GM19023 (cell line): Measurements from ENCODE around the gene EML3.
"Not testable (repeated sequence)": the region's sequence is repeated elsewhere in the genome, so short reads cannot be mapped to it uniquely, and the experiment has no call there.

Source experiments
- ATAC-seq: cut with Tn5 transposase; IDR thresholded peaks from one replicate; pipeline ENCODE4 v1.9.1; 2021; ENCODE audit warnings: mild to moderate bottlenecking, moderate library complexity; ENCODE audit not compliant: unreplicated experiment

Gene EML3

DNA sequence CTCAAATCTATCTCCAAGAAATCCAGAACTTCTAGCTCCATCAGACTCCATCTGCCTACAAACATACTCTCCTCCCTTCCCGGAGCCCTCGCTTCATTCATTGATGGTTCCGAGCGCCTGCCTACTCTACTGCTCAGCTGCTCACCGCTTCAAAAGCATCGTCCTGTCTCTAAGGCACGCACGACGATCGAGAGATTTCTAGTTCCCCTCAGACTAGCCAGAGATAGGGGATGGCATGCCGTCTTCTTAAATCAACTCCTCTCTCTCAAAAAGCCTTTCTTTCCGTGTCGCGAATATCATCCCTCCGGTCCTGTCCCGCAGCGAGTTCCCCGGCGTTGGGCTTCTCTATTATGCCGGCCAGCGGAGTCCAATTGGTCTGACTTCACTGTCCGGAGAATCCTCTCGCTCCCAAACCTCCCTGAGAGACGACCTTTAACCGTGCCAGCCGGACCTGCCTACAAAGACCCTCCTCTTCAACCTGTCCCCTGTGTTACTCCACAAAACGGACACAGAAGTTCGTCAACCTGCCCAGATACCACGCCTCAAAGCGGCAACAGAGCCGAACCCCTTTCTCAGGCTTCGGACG lies 39.5 kb downstream of the EML3 start:
- ATAC-seq: peak; percentile 1

DNA sequence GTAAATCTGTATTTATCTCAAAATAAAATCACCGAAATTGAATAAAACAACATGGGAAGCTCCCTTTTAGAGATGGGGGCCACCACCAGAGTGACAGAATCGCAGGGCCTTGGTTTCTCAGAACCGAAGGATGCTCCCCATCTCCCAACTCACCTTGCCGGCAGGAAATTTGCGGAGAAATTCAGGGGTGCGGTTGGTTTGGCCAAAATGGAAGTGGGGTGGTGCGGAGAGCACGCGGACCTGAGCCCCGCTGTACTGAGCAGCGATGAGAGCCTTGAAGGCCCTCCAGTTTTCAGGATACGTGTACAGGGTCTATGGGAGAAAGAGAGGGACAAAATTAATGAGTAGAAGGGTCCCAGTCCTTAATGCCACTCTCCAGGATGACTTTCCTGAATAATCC lies 40.1 kb downstream of the EML3 start:
- no peak for ATAC-seq

DNA sequence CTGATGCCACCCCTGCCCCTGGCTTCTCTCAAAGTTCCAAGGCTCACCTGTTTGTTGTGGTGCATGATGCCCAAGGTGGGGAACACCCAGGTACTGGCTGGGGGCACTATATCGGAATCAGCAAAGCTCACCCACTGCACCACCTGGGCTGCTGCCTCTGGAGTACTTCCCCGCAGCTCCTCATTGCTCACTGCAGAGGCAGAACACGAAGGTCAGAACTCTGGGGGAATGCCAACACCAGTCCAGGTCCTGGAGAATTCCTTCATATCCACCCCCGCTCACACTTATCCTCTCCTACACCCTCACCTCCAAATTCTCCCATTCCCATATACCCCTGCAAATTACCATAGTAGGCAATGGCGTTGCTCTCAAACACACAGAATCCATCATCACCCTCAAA lies 41.1 kb downstream of the EML3 start:
- not testable (repeated sequence) for ATAC-seq

DNA sequence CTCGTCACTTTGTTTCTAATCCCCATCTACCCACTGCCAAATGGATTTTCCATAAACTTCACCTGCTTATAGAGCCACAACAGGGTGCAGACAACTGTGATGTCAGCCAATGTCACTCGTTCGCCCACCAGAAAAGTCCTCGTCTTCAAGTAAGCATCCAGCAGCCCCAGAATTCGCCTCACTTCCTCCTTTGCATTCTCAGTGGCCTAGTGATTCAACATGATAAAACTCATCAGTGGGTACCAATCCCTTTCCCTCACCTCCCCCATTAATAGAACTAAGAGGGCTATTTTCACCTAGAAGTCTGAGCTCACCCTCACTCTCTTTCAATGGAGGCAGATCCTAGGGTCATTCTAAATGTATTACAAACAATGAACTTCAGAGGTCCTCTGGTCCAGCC lies 41.7 kb downstream of the EML3 start:
- not testable (repeated sequence) for ATAC-seq

- no peak for ATAC-seq
Observed at GRCh38 chr11:62569611-62570010, 43.0 kb downstream of the EML3 start.

DNA sequence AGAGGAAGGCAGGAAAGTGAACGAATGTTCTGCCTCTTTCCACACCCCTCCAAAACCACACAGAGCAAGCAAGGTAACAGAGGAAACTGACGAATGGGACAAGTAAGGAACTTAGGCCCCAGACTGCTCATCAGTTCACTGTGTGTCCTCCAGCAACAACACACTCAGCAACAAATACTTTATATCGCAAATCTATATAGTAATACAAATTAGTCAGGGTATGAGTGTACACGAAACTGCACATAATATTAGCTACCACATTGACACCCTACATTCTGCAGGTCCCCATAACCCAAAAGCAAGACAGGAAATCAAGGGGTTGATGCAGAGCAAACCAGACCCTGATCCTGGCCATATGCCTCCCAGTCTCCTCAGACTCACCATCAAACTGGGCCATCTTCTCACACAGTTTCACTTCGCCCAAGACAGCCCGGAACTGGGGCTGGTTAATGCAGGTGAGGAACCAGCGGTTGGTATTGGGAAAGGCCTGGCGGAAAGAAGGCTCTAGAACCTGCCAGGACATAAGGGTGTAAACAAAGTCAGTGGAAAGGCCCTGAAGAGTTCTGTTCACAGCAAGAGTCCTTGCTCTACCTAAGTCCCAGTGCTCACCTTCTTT lies 45.4 kb downstream of the EML3 start:
- ATAC-seq: no peak

DNA sequence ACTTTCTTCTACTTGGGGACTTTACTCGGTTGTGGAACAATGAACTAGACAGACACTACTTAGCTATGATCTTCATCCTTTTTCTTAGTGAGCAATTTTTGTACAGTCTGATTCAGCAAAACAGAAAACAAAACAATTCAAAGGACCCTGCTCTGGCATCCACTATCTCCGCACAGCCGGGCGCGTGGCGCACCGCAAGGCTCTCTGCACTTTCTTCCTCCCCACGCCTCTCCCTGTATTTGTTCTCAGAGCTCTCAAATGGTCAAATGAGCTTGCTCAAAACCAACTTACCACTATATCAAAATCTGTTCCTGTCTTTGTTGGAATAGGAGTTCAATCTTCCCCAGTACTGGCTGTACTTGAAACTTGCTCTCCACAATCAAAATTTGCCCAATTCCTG lies 46.3 kb downstream of the EML3 start:
- ATAC-seq: no peak

- no peak for ATAC-seq
Observed at GRCh38 chr11:62565100-62565802, 47.3 kb downstream of the EML3 start.

DNA sequence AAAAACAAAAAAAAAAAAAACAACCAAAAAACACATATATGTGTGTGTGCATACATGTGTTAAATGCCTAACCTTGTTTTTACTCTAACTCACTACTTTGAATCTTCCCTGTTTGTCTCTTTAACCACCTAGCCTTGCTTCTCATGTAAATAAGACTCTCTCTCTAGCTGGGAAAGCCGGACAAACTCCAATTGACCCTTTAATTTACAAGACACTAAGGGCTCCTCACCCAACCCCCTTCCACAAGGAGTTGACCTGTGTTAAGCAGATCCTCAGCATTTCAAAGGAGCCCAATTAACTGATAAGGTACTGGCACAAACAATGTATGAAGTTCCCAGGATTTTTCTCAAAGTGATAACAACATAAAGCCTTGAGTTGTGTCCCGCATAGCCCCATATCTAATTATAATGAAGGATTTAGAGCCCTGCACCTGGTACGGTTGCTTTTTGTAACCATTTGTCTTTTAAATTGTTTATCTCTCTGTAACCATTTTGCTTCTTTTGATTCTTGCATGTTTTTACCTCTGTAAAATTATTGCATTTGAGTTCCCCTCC lies 50.8 kb downstream of the EML3 start:
- ATAC-seq: not testable (repeated sequence)

GRCh38 chr11:62560566-62561103 lies 51.9 kb downstream of the EML3 start:
- no peak for ATAC-seq

DNA sequence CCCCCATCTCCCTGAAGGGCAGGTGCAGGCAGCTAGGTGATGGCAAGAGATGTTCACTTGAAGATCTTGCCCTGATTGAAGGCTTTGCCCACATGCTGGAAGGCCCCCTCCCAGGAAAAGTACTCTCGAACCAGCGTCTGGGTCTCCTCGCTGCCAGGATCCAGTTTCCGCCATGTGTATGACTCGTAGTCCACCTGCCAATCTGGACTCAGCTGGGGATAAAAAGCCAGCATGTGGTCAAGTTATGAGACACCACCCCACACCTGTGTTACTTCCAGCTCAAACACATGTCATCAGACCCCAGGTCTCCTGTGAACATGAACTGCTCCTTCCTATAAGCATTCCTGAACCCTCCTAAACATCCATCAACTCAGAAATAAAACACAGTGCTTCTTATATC lies 52.9 kb downstream of the EML3 start:
- not testable (repeated sequence) for ATAC-seq

GRCh38 chr11:62559204-62559603 lies 53.4 kb downstream of the EML3 start:
- no peak for ATAC-seq

DNA sequence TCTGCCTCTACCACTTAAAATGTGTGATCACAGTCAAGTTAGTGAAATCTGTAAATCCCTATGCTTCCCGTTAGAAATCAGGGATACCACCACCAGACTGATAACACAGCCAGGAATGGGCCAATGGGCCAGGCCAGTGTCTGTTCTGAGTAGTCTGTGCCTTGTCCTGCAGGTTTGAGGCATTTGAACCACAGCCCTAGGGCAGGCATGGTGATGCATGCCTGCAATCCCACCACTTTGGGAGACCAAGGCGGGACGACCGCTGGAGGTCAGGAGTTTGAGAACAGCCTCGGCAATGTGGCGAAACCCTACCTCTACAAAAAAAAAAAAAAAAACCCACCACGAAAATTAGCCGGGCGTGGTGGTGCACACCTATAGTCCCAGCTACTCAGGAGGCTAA lies 53.9 kb downstream of the EML3 start:
- no peak for ATAC-seq

DNA sequence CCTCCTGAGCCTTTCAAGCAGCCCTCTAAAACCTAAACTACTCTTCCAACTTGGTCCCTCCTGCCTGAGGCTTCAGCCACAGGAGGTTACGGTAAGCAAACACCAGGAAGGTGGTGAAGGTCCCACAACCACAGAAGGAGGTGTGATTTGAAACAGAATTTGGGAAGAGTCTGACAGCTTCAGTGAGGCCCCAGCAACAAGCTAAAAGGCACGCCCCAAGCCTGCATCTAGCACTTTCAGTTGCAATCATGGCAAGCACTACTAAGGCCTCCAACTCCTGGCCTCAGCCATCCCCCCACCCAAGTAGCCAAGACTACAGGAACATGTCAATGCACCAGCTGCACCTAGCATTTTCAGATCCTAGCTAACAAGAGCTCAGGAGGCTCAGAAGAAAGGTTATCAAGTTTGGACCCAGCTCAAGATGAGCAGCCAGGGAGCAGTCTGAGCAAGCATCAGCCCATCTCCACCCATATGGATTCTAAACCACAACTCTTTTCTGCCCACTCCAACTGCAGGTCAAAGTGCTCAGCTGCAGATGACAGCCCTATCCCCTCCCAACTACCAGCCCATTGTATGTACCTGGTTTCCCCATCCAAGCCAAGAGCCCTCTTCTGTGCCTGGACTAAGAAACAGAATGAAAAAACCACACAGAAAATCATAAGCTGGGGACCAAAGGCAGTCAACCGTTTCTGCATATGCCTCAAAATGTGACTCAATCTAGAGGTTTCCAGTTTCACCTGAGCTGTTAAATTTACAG lies 55.5 kb downstream of the EML3 start:
- no peak for ATAC-seq

DNA sequence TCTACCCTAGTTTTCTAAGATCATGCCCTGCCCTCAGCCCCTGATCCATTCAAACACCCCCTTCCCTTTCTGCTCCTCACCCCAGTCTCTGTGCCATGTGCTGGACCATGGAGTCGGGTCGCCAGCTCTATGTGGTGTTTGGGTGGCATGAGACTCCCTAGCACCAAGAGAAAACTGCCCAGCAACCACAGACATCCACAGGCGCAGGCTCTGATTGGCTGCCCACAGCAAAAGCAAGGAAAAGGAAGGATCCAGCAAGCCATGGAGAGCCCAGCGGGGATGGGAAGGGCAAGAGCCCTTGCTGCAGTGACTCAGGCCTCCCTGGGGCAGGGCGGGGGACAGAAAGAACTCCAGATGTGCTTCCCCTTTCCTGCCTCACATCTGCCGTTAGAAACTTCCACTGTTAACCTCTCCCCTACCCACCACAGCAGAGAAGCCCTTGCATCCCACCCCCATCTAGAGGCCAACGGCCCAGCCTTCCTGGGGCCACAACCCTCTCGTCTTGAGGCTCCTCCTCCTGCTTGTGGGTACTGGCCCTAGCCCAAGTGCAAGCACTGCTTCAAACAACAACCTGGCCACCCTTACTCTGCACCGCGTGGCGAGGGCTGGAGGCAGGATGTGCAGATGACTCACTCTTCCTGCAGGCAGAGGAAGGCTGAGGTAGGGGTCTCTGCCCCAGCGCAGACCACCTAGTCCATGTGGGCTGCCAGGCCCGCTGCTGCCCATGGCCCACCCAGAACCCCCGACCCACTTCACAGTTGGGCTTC lies 56.3 kb downstream of the EML3 start:
- peak; percentile 40 for ATAC-seq

GRCh38 chr11:62555464-62556107 lies 57.0 kb downstream of the EML3 start:
- ATAC-seq: peak; percentile 30

DNA sequence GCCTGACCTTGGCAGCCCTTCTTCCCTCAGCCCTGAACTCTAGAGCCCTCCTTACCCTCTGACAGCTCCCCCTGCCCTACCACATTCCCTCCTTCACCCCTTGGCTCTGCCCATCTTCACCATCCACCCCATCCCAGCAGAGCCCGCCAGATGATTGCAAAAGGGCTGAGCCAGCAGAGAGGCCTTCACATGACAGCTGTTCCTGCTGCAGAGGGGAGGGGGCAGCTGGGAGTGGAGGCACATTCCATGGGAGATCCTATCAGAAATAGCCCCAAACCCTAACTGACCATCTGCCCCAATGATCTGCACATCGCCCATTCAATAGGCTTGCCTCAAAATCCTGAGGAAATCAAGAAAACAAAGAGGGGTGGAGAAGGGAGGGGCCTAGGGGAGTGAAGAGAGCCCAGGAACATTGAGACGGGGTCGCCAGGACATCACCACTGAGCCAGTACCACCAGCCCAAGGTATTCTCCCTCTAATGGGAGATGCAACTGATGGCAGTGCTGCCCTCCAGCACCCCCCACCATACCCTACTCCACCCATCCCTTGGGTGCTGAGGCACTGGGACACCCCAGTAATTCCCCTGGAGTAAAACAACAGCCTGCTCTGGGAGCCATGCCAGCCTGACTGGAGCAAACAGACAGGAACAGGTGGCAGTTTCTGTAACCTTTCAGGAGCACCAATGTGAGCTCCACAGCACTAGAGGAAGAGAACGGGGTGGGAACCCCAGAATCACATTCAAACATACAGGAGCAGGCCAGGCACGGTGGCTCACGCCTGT lies 58.0 kb downstream of the EML3 start:
- no peak for ATAC-seq

GRCh38 chr11:62553839-62554361 lies 58.7 kb downstream of the EML3 start:
- ATAC-seq: no peak
